A673 (cell line): ENCODE measurements around the gene TXNL4B.

Experiments
- CTCF ChIP-seq: fragments of 300-800, 200-600 bp; sonication (generic); conservative IDR thresholded peaks from 2 replicates; pipeline ENCODE4 v1.5.1; 2017; ENCODE audit warnings: low read depth, mild to moderate bottlenecking, antibody characterized with exemption, low read length, moderate library complexity, mixed read lengths
- EZH2 ChIP-seq: fragments of 200-600 bp; sonication (generic); IDR thresholded peaks from 2 replicates; pipeline ENCODE4 v1.6.1; 2017; ENCODE audit warnings: borderline replicate concordance, low read depth, mild to moderate bottlenecking, mixed read lengths, antibody characterized with exemption, low read length; ENCODE audit not compliant: poor library complexity, severe bottlenecking

DNA sequence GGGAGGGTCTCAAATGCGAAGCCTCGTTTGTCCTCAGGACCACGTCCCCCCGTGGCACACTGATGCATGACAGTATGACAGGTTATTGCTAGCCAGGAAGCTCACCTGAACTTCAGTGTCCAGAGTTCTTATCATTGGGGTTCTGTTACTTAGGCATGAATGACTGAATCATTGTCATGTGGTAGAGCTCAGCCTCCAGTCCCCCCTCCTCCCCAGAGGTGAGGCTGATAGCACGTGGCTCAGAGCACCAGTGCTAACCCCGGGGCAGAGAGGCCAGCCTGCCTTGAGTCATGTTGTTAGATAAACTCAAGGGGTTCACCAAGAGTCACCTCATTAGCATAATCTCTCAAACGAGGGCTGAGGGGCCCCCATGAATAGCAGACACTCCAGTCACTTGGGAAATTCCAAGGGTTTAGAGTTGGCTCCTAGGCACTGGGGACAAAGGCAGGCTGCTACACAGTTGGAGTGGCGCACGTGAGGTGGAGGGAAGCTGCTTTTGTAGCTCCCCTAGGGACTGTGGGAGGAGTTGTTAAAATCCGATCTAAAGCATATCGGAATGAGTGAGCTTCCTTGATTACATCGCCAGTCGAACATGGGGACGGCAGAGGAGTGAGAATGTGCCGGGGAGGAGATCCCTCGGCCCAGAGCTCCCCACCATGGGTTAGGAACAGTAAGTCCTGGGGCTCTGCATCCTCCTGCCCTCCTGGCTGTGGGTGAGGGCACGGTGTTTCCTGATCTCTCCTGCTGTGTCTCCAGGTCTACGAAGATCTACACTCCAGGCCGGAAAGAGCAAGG, 18.4 kb upstream of the TXNL4B start:
- no peak for TF ChIP-seq CTCF
- TF ChIP-seq EZH2, result no peak
